ENCODE data around the gene CASKIN2. TPM values are rescaled to one million over a fixed set of nuclear protein-coding genes. Genes with fewer than 3 reads are reported as not detected.

The CASKIN2 gene
- total and polyA plus RNA-seq, 2 of the 4 experiments (the other 2 are of a cell fraction), result 2.9 to 6.9 TPM

DNA sequence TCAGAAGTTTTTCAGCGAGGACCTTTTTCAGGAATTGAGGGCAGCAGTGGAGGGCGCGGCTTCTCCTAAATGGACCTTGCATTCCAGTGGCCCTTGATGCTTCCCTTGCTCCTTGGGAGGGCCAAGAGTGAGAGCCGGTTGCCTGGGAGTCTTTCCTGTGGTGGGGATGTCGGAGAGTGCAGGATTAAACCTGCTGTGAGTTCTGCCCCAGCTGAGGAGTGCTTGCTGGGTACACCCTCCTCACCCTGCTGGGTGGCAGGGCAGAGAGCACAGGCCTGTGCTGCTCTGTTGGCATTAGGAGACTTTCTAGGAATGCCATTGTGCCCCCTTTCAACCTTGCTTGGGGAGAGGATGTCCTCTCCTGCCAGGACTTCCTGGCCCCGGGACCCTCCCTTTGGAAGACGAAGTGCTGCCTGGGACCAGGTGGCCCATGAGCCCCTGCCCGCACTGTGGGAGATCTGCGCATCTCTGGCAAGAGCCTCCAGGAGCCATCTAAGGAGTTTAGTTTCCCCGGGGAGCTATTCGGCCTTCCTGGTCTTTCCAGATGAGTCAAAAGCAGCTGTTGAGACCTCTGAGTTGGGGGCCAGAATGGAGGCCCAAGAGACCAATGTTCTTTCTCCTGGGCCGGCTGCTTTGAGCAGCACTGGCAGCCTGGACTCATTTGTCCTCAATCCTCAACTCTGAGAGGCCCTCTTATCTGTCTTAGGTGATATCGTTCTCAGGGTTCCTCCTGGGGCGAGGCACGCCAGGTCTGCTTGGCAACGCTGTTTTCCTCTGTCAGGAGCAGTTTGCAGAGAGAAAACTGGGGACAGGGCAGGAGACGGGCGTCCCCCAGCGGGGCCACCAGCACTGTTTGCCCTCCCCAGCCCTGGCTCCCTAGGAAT is 15.7 kb upstream of the CASKIN2 start:
- ChIA-PET POLR2A (ENCODE audit: unreplicated experiment) (no interaction called here), CTCF (no interaction called here)
- Histone ChIP-seq H3K27me3 (ENCODE audit: control insufficient read depth, insufficient read depth, low read length) (peaks cover 35% of the 10 kb centered on the region), H3K4me2 (ENCODE audit: low read depth, low read length) (no peak overlapping the region), H3K79me1 (ENCODE audit: low read depth in 1 of 2, low read length in 2 of 2) (no peaks in the 10 kb centered on the region), H3K9ac (ENCODE audit: low read depth, low read length) (no peak overlapping the region), H2BK120ac (ENCODE audit: low read depth, low read length) (no peak overlapping the region), H3K4me1 (ENCODE audit: control insufficient read depth, insufficient read depth, low read length) (no peaks in the 10 kb centered on the region), H3K9me3 (ENCODE audit: control insufficient read depth, insufficient read depth, low read length) (no peaks in the 10 kb centered on the region), H4K20me1 (ENCODE audit: insufficient read depth, low read length) (0 out of 2 replicates have a peak, but pooled peaks cover 3% of the 10 kb centered on the region), H3K36me3 (ENCODE audit: control insufficient read depth, insufficient read depth, low read length) (no peaks in the 10 kb centered on the region), H3K4ac (ENCODE audit: low read depth, low read length) (no peak overlapping the region), H2BK15ac (ENCODE audit: low read depth, low read length) (no peak overlapping the region), H2BK20ac (ENCODE audit: low read depth, low read length) (no peak overlapping the region), H4K8ac (ENCODE audit: low read depth in 2 of 2, low read length in 2 of 2) (no peak overlapping the region), H3K14ac (replicated peaks; ENCODE audit: low read depth, low read length) (no peak overlapping the region), H2AK9ac (replicated peaks; ENCODE audit: low read depth, low read length, poor library complexity) (no peak overlapping the region), H3K4me3 (ENCODE audit: insufficient read depth, low read depth, low read length) (no peak overlapping the region), H2AK5ac (ENCODE audit: low read depth, low read length) (no peak overlapping the region), H4K5ac (ENCODE audit: low read depth, low read length) (no peak overlapping the region), H3K56ac (ENCODE audit: extremely low read depth, insufficient read depth, low read length) (no peak overlapping the region), H4K91ac (ENCODE audit: insufficient read depth, low read depth, low read length) (no peak overlapping the region), H3K9me1 (ENCODE audit: insufficient read depth, low read length) (no peaks in the 10 kb centered on the region), H3K23ac (ENCODE audit: low read depth, low read length) (no peak overlapping the region), H3K27ac (ENCODE audit: insufficient read depth, low read length) (no peak overlapping the region), H3K18ac (ENCODE audit: low read depth, low read length) (no peak overlapping the region), H2AFZ (replicated peaks; ENCODE audit: low read length, poor library complexity) (no peak overlapping the region), H2BK5ac (ENCODE audit: low read depth, low read length, poor library complexity, severe bottlenecking) (no peak overlapping the region)
- no peak for TF ChIP-seq MAFK (IDR thresholded peaks at IDR 0.05; ENCODE audit: low read depth, low read length)
- no peak for TF ChIP-seq POLR2A (IDR thresholded peaks at IDR 0.05; ENCODE audit: low read depth, low read length)
- TF ChIP-seq SMC3 (IDR thresholded peaks at IDR 0.05; ENCODE audit: low read depth, low read length), result no peak
- no peak for TF ChIP-seq NFE2L2 (IDR thresholded peaks at IDR 0.05; ENCODE audit: low read depth, low read length)
- intact Hi-C loops (cut with micrococcal nuclease), result no loop called here
- no peak for DNase-seq
- 71% methylated on average over 7 of the region's 19 CpGs; no CpG with 5 or more reads in 1 of the 2 experiments for WGBS, 2 experiments (ENCODE audit: extremely low coverage in 2 of 2, insufficient read length in 1 of 2)
- no TSS peak for BruUV-seq (replicated peaks)
- no peak for ATAC-seq (ENCODE audit: low read depth)
- in situ Hi-C loops (cut with MboI; ENCODE audit: low sequenced_read_pairs), result no loop called here
- dilution Hi-C loops (cut with HindIII; ENCODE audit: low sequenced_read_pairs, unreplicated experiment), result no loop called here

Measured in IMR-90 (cell line).